HG03280 (cell line): ENCODE measurements around the gene TBC1D8.
A peak's percentile ranks its signal among the peaks of the same experiment; 100 is the strongest.

ENCODE experiments used
- ATAC-seq: cut with Tn5 transposase; IDR thresholded peaks from one replicate; pipeline ENCODE4 v1.9.1; 2021; ENCODE audit warnings: mild to moderate bottlenecking, moderate library complexity; ENCODE audit not compliant: unreplicated experiment

Gene TBC1D8

GRCh38 chr2:101164021-101164420, 12.8 kb upstream of the TBC1D8 start:
- no peak for ATAC-seq

GRCh38 chr2:101162561-101163330, 11.6 kb upstream of the TBC1D8 start:
- ATAC-seq, result no peak

- ATAC-seq, result no peak
Observed at GRCh38 chr2:101161658-101162057, 10.5 kb upstream of the TBC1D8 start.

GRCh38 chr2:101160454-101160853, 9.3 kb upstream of the TBC1D8 start:
- ATAC-seq, result no peak

GRCh38 chr2:101159526-101159925, 8.3 kb upstream of the TBC1D8 start:
- no peak for ATAC-seq

GRCh38 chr2:101157272-101157671, 6.1 kb upstream of the TBC1D8 start:
- ATAC-seq, result no peak

- ATAC-seq, result no peak
Observed at GRCh38 chr2:101153787-101154186, 2.6 kb upstream of the TBC1D8 start.

- ATAC-seq, result no peak
Observed at GRCh38 chr2:101153077-101153707, 2.0 kb upstream of the TBC1D8 start.

GRCh38 chr2:101152272-101153076, 1.3 kb upstream of the TBC1D8 start:
- ATAC-seq, result peak; percentile 74

- no peak for ATAC-seq
Observed at GRCh38 chr2:101151859-101152271, 683 bp upstream of the TBC1D8 start.

- no peak for ATAC-seq
Observed at GRCh38 chr2:101150306-101151145, 656 bp downstream of the TBC1D8 start.

- ATAC-seq, result no peak
Observed at GRCh38 chr2:101149241-101150192, 1.7 kb downstream of the TBC1D8 start.

- ATAC-seq, result no peak
Observed at GRCh38 chr2:101148777-101149176, 2.4 kb downstream of the TBC1D8 start.

- ATAC-seq, result no peak
Observed at GRCh38 chr2:101147971-101148370, 3.2 kb downstream of the TBC1D8 start.

GRCh38 chr2:101147062-101147461, 4.1 kb downstream of the TBC1D8 start:
- no peak for ATAC-seq

GRCh38 chr2:101146535-101146934, 4.6 kb downstream of the TBC1D8 start:
- no peak for ATAC-seq

- ATAC-seq, result no peak
Observed at GRCh38 chr2:101145406-101145805, 5.8 kb downstream of the TBC1D8 start.

GRCh38 chr2:101142163-101142562, 9.0 kb downstream of the TBC1D8 start:
- ATAC-seq, result no peak

- ATAC-seq, result no peak
Observed at GRCh38 chr2:101140978-101141655, 10.1 kb downstream of the TBC1D8 start.
